SK-N-SH treated with all-trans-retinoic acid at 6 μM for 48 hours (cell line): ENCODE results near the gene TMOD3.

Source experiments
- ATAC-seq: fragments of 200-7000 bp; cut with Tn5 transposase; 3 replicates; pipeline ENCODE4 v1.9.1; 2020; ENCODE audit warnings: mild to moderate bottlenecking, moderate library complexity
- ARNTL ChIP-seq: fragments of 450-650 bp; formaldehyde crosslinking; IDR thresholded peaks from 2 replicates; pipeline ENCODE4 v1.5.0; 2020; ENCODE audit warnings: low read depth, mild to moderate bottlenecking, moderate library complexity, borderline replicate concordance
- BACH2 ChIP-seq: fragments of 250-450 bp; sonication (Bioruptor Pico); IDR thresholded peaks from 2 replicates; pipeline ENCODE4 v1.9.0; 2021; ENCODE audit warnings: mild to moderate bottlenecking, borderline replicate concordance
- CSDC2 ChIP-seq: fragments of 250-450 bp; sonication (Bioruptor Pico); IDR thresholded peaks from 2 replicates; pipeline ENCODE4 v1.5.0; 2020; ENCODE audit warnings: mild to moderate bottlenecking, moderate library complexity
- ESRRG ChIP-seq: fragments of 250-450 bp; sonication (Bioruptor Pico); IDR thresholded peaks from 2 replicates; pipeline ENCODE4 v1.6.1; 2021; ENCODE audit warnings: mild to moderate bottlenecking
- GLIS3 ChIP-seq: fragments of 250-450 bp; sonication (Bioruptor Pico); IDR thresholded peaks from 2 replicates; pipeline ENCODE4 v1.5.0; 2020; ENCODE audit warnings: mild to moderate bottlenecking, moderate library complexity
- ISL1 ChIP-seq: fragments of 250-450 bp; sonication (Bioruptor Pico); IDR thresholded peaks from 2 replicates; pipeline ENCODE4 v2.1.2; 2022; ENCODE audit warnings: mild to moderate bottlenecking, moderate library complexity
- OSR1 ChIP-seq: fragments of 250-450 bp; sonication (Bioruptor Pico); IDR thresholded peaks from 2 replicates; pipeline ENCODE4 v1.8.0; 2022; ENCODE audit warnings: moderate library complexity, mild to moderate bottlenecking, inconsistent platforms
- PPARA ChIP-seq: fragments of 250-450 bp; sonication (Bioruptor Pico); IDR thresholded peaks from 2 replicates; pipeline ENCODE4 v1.5.0; 2020; ENCODE audit warnings: mild to moderate bottlenecking, borderline replicate concordance
- RARB ChIP-seq: fragments of 250-450 bp; sonication (Bioruptor Pico); IDR thresholded peaks from 2 replicates; pipeline ENCODE4 v1.8.0; 2021; ENCODE audit warnings: mild to moderate bottlenecking, moderate library complexity
- SNAI2 ChIP-seq: fragments of 250-450 bp; sonication (Bioruptor Pico); IDR thresholded peaks from 2 replicates; pipeline ENCODE4 v1.5.0; 2020; ENCODE audit warnings: mild to moderate bottlenecking, moderate library complexity
- TOX ChIP-seq: fragments of 250-450 bp; sonication (Bioruptor Pico); IDR thresholded peaks from 2 replicates; pipeline ENCODE4 v1.8.0; 2021; ENCODE audit warnings: mild to moderate bottlenecking, moderate library complexity, borderline replicate concordance
- ZC3H10 ChIP-seq: fragments of 250-450 bp; sonication (Bioruptor Pico); IDR thresholded peaks from 2 replicates; pipeline ENCODE4 v1.5.1; 2021; ENCODE audit warnings: mild to moderate bottlenecking, moderate library complexity
- ZFP3 ChIP-seq: fragments of 250-450 bp; sonication (Bioruptor Pico); IDR thresholded peaks from 2 replicates; pipeline ENCODE4 v1.5.0; 2020; ENCODE audit warnings: mild to moderate bottlenecking, moderate library complexity
- ZFP30 ChIP-seq: fragments of 450-650 bp; formaldehyde crosslinking; IDR thresholded peaks from 2 replicates; pipeline ENCODE4 v1.5.0; 2022; ENCODE audit warnings: mild to moderate bottlenecking, moderate library complexity
- ZNF565 ChIP-seq: fragments of 450-650 bp; formaldehyde crosslinking; conservative IDR thresholded peaks from 2 replicates; pipeline ENCODE4 v1.5.0; 2020; ENCODE audit warnings: low read depth, mild to moderate bottlenecking, moderate library complexity
- ZNF70 ChIP-seq: fragments of 450-650 bp; formaldehyde crosslinking; IDR thresholded peaks from 2 replicates; pipeline ENCODE4 v1.5.0; 2020; ENCODE audit warnings: mild to moderate bottlenecking, moderate library complexity
- ZNF8 ChIP-seq: fragments of 450-650 bp; formaldehyde crosslinking; IDR thresholded peaks from 2 replicates; pipeline ENCODE4 v1.5.0; 2020; ENCODE audit warnings: mild to moderate bottlenecking, moderate library complexity
- TF ChIP-seq, protein P1 (sequence below): fragments of 250-450 bp; sonication (Bioruptor Pico); IDR thresholded peaks from 2 replicates; pipeline ENCODE4 v1.5.1; 2020; ENCODE audit warnings: low read depth, mild to moderate bottlenecking, moderate library complexity
- TF ChIP-seq, protein P2 (sequence below): fragments of 250-450 bp; sonication (Bioruptor Pico); IDR thresholded peaks from 2 replicates; pipeline ENCODE4 v1.5.1; 2021; ENCODE audit warnings: mild to moderate bottlenecking, moderate library complexity
- TF ChIP-seq, protein P3 (sequence below): fragments of 250-450 bp; sonication (Bioruptor Pico); IDR thresholded peaks from 2 replicates; pipeline ENCODE4 v1.8.0; 2020; ENCODE audit warnings: mild to moderate bottlenecking, moderate library complexity, borderline replicate concordance
- TF ChIP-seq, protein P4 (sequence below): fragments of 250-450 bp; sonication (Bioruptor Pico); IDR thresholded peaks from 2 replicates; pipeline ENCODE4 v1.8.0; 2021; ENCODE audit warnings: low read depth, mild to moderate bottlenecking, moderate library complexity, borderline replicate concordance
- TF ChIP-seq, protein P5 (sequence below): fragments of 250-450 bp; sonication (Bioruptor Pico); IDR thresholded peaks from 2 replicates; pipeline ENCODE4 v1.5.0; 2020; ENCODE audit warnings: mild to moderate bottlenecking, moderate library complexity

Gene TMOD3

DNA sequence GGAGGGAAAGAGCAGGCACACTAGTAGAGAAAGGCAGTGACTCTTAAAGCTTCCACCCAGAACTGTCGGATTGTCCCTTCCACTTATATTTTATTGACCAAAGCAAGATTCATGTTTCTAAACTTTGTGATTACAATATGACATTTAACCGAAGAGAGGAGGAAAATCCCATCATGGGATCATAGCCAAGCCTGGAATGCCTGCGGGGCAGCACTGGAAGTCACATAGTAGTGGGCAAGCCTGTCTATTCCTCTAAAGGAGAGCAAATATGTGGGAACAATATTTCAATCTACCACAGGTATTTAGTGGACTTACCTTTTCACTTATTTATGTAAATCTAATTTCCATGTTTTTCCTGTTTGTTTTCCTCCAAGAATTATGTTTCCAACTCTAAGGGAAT lies 3.8 kb upstream of the TMOD3 start:
- TF ChIP-seq ZFP30 (CRISPR knock-in tag), result no peak
- TF ChIP-seq ISL1 (CRISPR knock-in tag), result no peak
- TF ChIP-seq RARB (CRISPR knock-in tag), result no peak
- TF ChIP-seq, protein P1, sequence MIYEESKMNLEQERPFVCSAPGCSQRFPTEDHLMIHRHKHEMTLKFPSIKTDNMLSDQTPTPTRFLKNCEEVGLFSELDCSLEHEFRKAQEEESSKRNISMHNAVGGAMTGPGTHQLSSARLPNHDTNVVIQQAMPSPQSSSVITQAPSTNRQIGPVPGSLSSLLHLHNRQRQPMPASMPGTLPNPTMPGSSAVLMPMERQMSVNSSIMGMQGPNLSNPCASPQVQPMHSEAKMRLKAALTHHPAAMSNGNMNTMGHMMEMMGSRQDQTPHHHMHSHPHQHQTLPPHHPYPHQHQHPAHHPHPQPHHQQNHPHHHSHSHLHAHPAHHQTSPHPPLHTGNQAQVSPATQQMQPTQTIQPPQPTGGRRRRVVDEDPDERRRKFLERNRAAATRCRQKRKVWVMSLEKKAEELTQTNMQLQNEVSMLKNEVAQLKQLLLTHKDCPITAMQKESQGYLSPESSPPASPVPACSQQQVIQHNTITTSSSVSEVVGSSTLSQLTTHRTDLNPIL (CRISPR knock-in tag), result no peak
- no peak for TF ChIP-seq CSDC2
- no peak for TF ChIP-seq ESRRG (CRISPR knock-in tag)
- TF ChIP-seq ZNF8, result no peak
- no peak for TF ChIP-seq ZNF70
- TF ChIP-seq OSR1 (CRISPR knock-in tag), result no peak
- TF ChIP-seq ZC3H10, result no peak
- no peak for TF ChIP-seq ZNF565
- TF ChIP-seq PPARA (CRISPR knock-in tag), result no peak
- TF ChIP-seq TOX, result no peak
- TF ChIP-seq, protein P2, sequence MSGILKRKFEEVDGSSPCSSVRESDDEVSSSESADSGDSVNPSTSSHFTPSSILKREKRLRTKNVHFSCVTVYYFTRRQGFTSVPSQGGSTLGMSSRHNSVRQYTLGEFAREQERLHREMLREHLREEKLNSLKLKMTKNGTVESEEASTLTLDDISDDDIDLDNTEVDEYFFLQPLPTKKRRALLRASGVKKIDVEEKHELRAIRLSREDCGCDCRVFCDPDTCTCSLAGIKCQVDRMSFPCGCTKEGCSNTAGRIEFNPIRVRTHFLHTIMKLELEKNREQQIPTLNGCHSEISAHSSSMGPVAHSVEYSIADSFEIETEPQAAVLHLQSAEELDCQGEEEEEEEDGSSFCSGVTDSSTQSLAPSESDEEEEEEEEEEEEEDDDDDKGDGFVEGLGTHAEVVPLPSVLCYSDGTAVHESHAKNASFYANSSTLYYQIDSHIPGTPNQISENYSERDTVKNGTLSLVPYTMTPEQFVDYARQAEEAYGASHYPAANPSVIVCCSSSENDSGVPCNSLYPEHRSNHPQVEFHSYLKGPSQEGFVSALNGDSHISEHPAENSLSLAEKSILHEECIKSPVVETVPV (CRISPR knock-in tag), result no peak
- TF ChIP-seq, protein P3, sequence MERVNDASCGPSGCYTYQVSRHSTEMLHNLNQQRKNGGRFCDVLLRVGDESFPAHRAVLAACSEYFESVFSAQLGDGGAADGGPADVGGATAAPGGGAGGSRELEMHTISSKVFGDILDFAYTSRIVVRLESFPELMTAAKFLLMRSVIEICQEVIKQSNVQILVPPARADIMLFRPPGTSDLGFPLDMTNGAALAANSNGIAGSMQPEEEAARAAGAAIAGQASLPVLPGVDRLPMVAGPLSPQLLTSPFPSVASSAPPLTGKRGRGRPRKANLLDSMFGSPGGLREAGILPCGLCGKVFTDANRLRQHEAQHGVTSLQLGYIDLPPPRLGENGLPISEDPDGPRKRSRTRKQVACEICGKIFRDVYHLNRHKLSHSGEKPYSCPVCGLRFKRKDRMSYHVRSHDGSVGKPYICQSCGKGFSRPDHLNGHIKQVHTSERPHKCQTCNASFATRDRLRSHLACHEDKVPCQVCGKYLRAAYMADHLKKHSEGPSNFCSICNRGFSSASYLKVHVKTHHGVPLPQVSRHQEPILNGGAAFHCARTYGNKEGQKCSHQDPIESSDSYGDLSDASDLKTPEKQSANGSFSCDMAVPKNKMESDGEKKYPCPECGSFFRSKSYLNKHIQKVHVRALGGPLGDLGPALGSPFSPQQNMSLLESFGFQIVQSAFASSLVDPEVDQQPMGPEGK (CRISPR knock-in tag), result no peak
- TF ChIP-seq, protein P4, sequence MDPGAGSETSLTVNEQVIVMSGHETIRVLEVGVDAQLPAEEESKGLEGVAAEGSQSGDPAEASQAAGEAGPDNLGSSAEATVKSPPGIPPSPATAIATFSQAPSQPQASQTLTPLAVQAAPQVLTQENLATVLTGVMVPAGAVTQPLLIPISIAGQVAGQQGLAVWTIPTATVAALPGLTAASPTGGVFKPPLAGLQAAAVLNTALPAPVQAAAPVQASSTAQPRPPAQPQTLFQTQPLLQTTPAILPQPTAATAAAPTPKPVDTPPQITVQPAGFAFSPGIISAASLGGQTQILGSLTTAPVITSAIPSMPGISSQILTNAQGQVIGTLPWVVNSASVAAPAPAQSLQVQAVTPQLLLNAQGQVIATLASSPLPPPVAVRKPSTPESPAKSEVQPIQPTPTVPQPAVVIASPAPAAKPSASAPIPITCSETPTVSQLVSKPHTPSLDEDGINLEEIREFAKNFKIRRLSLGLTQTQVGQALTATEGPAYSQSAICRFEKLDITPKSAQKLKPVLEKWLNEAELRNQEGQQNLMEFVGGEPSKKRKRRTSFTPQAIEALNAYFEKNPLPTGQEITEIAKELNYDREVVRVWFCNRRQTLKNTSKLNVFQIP, result no peak
- no peak for ATAC-seq

DNA sequence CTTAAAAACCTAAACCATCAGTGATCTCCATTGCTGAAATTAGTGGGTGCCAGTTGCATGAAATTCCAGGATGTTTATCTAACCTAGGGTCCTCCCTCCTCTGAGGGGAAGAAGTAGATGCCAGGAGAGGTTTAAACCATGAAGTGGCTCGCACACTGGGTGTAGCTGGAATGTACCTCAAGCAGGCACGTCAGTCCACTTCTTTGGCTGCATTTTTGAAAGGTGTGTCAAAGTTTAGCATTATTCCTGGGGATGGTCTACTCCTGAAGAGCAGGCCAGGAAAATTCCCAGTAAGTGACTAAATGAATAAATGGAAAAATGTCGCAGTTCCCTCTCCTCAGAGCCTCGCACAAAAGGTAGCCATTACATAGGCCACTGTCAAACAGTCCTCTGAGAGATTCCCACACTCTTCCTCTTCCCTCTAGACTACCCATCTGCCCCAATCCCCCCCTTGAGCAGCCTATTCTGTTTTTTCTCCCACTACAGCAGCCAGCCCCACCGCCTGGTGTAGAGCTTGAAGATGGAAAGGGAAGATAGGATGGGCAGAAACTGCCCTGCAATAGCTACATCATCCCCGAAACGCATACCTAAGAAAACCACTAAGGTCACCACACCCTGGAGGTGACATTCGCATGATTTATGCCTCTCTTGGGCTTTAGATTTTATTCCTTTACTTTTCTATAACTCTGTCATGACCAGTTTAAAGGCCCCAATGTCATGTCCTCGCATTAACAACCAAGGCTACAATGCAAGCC lies 655 bp upstream of the TMOD3 start:
- ATAC-seq, result no peak
- TF ChIP-seq, protein P2 (CRISPR knock-in tag), result no peak
- TF ChIP-seq BACH2 (CRISPR knock-in tag), result no peak
- TF ChIP-seq ZFP30 (CRISPR knock-in tag), result no peak
- no peak for TF ChIP-seq ZNF70
- TF ChIP-seq TOX, result no peak
- no peak for TF ChIP-seq ZFP3
- TF ChIP-seq PPARA (CRISPR knock-in tag), result no peak
- TF ChIP-seq CSDC2, result no peak
- no peak for TF ChIP-seq SNAI2
- TF ChIP-seq, protein P5, sequence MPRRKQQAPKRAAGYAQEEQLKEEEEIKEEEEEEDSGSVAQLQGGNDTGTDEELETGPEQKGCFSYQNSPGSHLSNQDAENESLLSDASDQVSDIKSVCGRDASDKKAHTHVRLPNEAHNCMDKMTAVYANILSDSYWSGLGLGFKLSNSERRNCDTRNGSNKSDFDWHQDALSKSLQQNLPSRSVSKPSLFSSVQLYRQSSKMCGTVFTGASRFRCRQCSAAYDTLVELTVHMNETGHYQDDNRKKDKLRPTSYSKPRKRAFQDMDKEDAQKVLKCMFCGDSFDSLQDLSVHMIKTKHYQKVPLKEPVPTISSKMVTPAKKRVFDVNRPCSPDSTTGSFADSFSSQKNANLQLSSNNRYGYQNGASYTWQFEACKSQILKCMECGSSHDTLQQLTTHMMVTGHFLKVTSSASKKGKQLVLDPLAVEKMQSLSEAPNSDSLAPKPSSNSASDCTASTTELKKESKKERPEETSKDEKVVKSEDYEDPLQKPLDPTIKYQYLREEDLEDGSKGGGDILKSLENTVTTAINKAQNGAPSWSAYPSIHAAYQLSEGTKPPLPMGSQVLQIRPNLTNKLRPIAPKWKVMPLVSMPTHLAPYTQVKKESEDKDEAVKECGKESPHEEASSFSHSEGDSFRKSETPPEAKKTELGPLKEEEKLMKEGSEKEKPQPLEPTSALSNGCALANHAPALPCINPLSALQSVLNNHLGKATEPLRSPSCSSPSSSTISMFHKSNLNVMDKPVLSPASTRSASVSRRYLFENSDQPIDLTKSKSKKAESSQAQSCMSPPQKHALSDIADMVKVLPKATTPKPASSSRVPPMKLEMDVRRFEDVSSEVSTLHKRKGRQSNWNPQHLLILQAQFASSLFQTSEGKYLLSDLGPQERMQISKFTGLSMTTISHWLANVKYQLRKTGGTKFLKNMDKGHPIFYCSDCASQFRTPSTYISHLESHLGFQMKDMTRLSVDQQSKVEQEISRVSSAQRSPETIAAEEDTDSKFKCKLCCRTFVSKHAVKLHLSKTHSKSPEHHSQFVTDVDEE (CRISPR knock-in tag), result no peak
- TF ChIP-seq, protein P4, result no peak
- TF ChIP-seq ARNTL (CRISPR knock-in tag), result no peak
- no peak for TF ChIP-seq GLIS3
- TF ChIP-seq, all 23 proteins: peak for 0
